Activated naive CD4-positive, alpha-beta T cell (primary cell): ENCODE data around the gene SPAG9.

Experiments used
- DNase-seq, 4 experiments: peaks; one replicate each; lab custom pipeline; 2025; lab: John Stamatoyannopoulos, UW

The SPAG9 gene

DNA sequence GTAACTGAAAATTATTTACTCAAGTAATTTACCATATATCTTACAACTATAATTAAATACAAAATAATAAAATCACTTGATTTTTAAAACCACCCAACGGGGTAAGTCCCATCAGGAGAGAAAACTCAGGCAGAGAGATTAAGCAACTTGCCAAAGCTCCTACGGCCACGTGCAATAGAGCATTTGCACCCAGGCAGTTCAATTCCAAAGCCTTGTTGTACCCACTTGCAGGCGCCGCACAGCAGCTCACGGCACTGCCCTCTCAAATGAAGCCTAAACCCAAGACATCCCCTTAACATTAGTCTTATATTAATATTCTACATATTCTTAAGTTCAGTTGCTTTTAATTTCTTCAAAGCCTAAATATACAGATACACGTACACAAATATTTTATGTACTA lies 75.7 kb downstream of the SPAG9 start:
- DNase-seq: no peak

DNA sequence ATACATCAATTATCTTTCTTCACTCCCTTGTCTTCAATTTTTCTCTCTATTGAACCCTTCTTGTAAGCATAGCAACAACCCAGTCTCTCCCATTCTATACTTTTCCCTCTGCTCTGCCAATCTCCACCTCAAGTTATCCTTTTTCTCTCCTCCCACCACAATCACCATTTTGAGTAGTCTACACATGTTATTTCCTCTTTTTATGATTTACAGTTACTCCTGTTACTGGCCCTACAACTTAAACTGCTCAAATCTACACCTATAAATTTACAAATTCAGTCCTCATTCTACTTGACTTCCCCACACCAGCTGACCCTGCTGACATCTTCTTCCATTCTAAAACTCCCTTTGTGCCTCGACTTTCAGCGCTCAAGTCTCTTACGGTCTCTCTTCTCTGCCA lies 84.6 kb downstream of the SPAG9 start:
- DNase-seq: no peak

GRCh38 chr17:51035431-51035830 lies 85.2 kb downstream of the SPAG9 start:
- DNase-seq: no peak

DNA sequence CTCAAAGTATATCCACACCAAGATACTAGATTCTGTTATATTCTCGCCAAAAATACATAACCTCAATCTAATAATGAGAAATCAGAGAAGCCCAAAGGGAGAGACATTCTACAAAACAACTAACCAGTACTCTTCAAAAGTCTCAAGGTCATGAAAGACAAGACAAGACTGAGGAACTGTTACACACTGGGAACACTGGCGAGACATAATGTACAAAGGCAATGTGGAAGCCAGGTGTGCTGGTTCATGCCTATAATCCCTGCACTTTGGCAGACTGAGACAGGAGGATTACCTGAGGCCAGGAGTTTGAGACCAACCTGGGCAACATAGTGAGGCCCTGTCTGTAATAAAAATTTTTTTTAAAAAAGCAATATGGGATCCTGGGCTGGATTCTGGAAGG lies 85.9 kb downstream of the SPAG9 start:
- no peak for DNase-seq

DNA sequence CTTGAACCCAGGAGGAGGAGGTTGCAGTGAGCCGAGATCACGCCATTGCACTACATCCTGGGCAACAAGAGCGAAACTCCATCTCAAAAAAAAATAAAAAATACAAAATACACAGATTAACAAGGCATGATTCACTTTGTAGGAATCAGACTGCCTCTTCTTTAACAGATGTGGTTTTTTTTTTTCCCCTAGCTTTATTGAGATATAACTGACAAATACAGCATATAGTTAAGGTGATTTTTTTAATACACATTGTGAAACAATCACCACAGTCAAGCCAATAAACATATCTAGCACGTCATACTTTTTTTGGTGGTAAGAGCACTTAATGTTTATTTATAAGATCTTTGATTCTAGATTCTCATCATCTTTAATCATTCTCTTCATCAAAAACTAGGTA lies 87.8 kb downstream of the SPAG9 start:
- DNase-seq: no peak

GRCh38 chr17:51029568-51030463 lies 90.9 kb downstream of the SPAG9 start:
- DNase-seq: no peak

DNA sequence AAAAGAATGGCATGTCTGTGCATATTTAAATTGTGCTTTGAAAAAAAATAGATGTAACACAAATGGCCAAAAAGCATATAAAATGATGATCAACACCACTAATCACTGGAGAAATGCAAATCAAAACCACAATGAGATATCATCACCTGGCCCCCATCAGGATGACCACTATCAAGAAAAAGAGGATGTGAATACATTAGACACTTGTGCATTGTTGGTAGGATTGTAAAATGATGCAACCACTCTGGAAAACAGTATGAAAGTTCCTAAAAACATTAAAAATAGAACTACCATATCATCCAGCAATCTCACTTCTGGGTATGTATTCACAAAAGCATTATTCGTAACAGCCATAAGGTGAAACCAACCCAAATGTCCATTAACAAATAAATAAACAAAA lies 91.5 kb downstream of the SPAG9 start:
- DNase-seq: no peak

DNA sequence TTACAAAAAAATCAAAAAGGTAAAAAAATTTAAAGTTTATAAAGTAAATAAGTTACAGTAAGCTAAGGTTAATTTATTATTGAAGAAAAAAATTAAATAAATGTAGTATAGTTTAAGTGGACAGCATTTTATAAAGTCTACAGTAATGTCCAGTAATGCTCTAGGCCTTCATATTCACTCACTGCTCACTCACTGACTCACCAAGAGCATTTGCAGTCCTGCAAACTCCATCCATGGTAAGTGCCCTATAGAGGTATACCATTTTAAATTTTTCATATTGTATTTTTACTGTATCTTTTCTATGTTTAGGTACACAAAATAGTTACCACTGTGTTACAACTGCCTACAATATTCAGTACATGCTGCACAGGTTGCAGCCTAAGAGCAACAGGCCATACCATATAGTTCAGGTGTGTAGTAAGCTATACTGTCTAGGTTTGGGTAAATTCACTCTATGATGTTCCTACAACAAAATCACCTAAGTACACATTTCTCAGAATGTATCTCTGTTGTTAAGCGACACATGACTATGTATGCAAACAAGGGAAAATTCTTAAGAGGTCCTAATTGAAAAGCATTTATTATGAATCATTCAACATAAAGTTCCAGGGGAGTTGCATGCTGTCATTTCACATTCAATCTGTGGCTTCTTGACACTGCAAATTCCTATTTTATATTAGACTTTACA lies 92.3 kb downstream of the SPAG9 start:
- DNase-seq: no peak

DNA sequence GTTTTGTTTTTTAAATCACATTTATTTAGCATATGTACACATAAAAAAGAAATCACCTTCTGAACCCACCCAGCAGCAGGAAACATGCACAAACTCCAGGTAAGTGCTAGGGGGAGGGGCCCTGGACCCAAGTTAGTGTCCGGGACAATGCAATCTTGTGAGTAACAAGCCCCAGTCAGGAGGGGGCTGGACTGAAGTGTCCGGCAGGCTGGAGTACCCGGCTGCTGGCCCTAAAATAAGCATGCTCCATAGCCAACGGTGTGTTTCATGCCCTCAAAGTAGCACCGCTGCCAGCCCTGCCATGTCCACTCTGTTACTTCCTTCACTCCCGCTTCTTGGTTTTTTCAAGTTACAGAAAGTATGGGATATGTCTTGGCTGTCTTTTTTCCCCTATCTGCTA lies 102.1 kb downstream of the SPAG9 start:
- DNase-seq: no peak

GRCh38 chr17:51017270-51017669 lies 103.4 kb downstream of the SPAG9 start:
- no peak for DNase-seq

DNA sequence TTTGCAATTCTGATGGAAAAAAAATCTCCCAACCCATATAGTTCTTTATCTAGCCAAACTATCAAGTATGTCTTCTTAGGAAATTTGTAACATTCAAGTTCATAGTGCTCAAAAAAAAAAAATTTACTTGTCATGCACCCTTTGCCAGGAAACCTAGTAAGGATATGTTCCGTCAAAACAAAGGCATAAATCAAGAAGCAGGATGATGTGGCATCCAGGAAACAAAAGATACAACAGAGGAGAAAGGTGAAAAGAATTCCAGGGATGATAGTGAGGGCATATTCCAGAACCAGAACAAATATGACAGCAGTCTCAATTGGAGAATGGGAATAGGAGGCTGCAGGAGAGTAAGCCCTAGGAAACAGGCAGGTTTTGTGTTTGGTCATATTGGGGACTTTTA lies 104.6 kb downstream of the SPAG9 start:
- DNase-seq: no peak

DNA sequence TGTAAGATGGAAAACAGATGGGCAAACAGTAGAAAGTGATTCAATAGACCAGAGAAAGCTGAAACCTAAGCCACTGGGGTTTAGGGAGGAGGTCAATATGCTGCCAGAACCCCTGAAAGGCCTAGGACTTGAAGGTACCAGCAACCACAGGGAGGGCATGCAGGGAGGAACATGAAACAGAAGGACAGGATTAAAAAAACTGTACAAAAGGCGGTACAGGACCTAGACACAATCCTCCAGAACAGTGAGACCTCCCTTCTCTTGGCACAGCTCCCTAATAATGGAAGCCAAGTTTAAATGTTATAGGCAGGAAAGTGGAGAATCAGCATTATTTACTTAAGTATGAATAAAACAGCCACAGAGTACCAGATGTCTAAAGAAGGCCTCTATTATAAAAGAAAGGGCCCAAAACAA lies 105.5 kb downstream of the SPAG9 start:
- no peak for DNase-seq

GRCh38 chr17:51014129-51014528 lies 106.5 kb downstream of the SPAG9 start:
- DNase-seq: no peak

GRCh38 chr17:51013322-51013721 lies 107.3 kb downstream of the SPAG9 start:
- DNase-seq: no peak

- no peak for DNase-seq
Measured at GRCh38 chr17:51012538-51012937, 108.1 kb downstream of the SPAG9 start.

DNA sequence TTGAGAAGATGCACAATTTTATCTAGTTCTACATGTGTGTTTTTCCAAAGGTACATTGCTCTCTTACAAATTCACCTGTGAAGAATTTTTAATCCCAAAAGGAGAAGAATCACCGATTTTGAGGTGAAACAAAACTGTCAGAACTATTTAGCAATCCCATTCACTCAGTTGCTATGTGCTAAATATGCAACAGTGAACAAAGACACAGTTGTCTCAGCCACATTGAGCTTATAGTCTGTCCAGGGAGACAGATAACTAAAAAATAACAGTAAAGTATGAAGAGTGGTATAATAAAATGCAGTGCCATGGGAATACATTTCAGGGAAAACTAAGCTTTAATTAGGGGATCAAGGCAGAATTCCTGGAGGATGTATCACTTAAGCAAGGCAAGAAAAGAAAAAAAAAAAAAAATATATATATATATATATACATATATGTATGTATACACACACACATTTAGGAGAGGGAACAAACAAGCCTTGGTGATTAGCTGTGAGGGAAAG lies 110.4 kb downstream of the SPAG9 start:
- no peak for DNase-seq

GRCh38 chr17:51006601-51007000 lies 114.1 kb downstream of the SPAG9 start:
- no peak for DNase-seq

DNA sequence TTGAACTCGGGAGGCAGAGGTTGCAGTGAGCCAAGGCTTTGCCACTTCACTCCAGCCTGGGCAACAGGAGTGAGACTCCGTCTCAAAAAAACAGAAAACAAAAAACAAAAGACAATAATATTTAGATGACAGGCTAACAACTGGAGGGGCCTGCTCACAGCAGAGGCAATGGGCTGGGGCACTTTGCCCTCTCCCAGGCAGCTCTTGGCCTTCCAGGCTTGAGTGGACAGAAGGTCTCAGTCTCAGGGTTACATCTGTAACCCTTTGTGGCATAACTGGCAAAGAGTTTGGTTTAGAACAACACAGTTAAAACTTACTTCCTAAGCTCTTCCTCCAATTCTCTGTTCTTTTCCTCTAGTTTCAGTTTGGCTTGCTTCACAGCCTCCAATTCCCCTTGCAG lies 114.9 kb downstream of the SPAG9 start:
- no peak for DNase-seq

- no peak for DNase-seq
Measured at GRCh38 chr17:51004249-51004648, 116.4 kb downstream of the SPAG9 start.

DNA sequence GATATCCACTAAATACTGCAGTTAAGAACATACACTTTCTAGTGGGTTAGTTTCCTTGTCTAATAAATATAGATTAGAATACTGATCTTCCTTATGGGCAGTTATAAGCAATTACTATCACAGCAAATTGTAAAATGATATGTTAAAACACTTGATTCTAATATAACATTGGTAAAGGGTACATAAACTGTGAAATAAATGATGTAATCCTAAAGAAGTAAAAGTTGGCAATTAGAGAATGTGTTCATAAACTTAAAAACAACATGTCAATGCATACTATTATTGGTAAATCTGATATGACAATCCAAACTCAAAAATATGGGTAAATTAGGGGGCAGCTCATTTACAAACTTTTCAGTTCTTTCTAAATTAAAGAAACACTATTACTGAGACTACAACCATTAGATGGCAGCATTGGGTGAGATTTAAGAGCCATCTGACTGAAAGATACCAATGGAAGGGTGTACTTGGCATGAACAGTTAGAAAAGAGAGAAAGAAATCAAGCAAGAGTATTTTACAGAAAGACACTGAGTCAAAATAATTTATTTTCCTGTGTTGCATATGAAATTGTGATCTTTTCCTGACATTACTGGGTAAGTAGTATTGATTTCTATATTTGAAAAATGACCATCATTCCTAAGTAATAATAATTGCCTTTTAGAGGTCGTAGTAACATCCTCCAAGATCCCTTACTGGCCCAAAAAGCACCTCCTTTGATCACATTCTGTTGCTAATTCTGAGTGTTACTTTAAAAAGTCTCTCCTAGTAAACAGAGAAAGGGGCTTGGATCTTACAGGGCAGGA lies 119.6 kb downstream of the SPAG9 start:
- DNase-seq: no peak

DNA sequence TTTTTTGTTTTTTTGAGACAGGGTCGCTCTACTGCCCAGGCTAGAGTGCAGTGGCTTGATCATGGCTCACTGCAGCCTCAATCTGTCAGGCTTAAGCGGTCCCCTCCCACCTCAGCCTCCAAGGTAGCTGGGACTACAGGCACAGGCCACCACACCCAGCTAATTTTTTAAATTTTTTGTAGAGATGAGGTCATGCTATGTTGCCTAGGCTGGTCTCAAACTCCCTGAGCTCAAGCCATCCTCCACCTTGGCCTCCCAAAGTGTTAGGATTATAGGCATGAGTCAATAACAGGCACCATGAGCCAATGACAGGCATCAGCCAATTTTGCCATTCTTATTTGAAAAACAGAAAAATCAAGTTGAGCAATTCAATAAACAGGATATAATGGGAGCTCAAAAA lies 125.0 kb downstream of the SPAG9 start:
- no peak for DNase-seq

DNA sequence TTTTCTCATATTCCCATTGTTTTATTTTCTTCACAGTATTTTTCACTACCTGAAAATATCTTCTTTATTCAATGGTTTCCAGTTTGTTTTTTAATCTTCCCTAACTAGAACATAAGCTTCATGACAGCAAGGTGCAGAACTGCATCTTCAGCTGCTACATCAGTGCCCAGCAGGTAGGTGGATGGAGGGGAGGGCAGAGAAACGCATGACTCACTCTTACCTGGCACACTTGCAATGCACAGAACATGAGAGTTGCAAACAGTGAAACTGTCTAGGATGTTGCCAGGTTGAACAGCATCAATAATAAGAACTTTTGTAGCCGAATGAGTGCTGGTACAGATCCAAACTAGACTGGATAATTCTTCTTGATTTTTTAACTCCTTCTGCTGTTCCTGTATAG lies 127.1 kb downstream of the SPAG9 start:
- DNase-seq: no peak

- no peak for DNase-seq
Measured at GRCh38 chr17:50989149-50989548, 131.5 kb downstream of the SPAG9 start.
